ENCODE data around the gene RAB42. TPM values are rescaled to one million over a fixed set of nuclear protein-coding genes. Genes with fewer than 3 reads are reported as not detected.

RAB42 gene
- polyA plus RNA-seq, 3 donors, result 0.12 to 0.23 TPM; not detected in 1

GRCh38 chr1:28579401-28579800, 12.7 kb upstream of the RAB42 start:
- Histone ChIP-seq H3K9ac (ENCODE audit: insufficient read depth, low read length, poor library complexity, severe bottlenecking) (no peak overlapping the region), H3K27ac (ENCODE audit: low read depth in 1 of 2, low read length in 2 of 2) (no peak overlapping the region)
- no peaks in the 10 kb centered on the region for H3K9me3 Mint-ChIP-seq

More at GRCh38 chr1:28579401-28579800, 12.7 kb upstream of the RAB42 start:
- H3K36me3 ChIP-seq (replicated peaks in 1 of 2; ENCODE audit: control insufficient read depth in 1 of 2, insufficient read depth in 2 of 2, low read length in 2 of 2), result peaks cover 21 to 45% of the 10 kb centered on the region in 2 donors
- WGBS (ENCODE audit: insufficient coverage), result 88% methylated on average over 1 of the region's 1 CpG
- H3K4me1 ChIP-seq (ENCODE audit: control insufficient read depth in 1 of 2, insufficient read depth in 2 of 2, low read length in 2 of 2), result peaks cover 25 to 34% of the 10 kb centered on the region in 2 donors
- no peak overlapping the region for H3K27ac Mint-ChIP-seq
- H2AFZ ChIP-seq (ENCODE audit: insufficient read depth, low read depth, low read length, poor library complexity, severe bottlenecking), result no peak overlapping the region
- H4K20me1 ChIP-seq (ENCODE audit: insufficient read depth, low read length), result peaks cover 34% of the 10 kb centered on the region
- H3K4me3 Mint-ChIP-seq, result no peak overlapping the region
- no peak overlapping the region for H3K4me3 ChIP-seq (replicated peaks in 1 of 3; ENCODE audit: low read depth in 2 of 3, low read length in 3 of 3)
- H3K4me2 ChIP-seq (replicated peaks; ENCODE audit: extremely low read depth, low read length, poor library complexity, severe bottlenecking), result no peak overlapping the region
- peaks cover 0 to 3% (median 0%) of the 10 kb centered on the region in 3 donors for H3K27me3 Mint-ChIP-seq (ENCODE audit: low read depth in 3 of 3)
- no peak for TF ChIP-seq CTCF (IDR thresholded peaks at IDR 0.05)
- H3K4me1 Mint-ChIP-seq, result peaks cover 48% of the 10 kb centered on the region
- H3K9me3 ChIP-seq (replicated peaks in 1 of 2; ENCODE audit: control insufficient read depth in 1 of 2, insufficient read depth in 1 of 2, low read length in 2 of 2), result no peaks in the 10 kb centered on the region
- peaks cover 36 to 51% of the 10 kb centered on the region in 2 donors for H3K36me3 Mint-ChIP-seq
- H3K79me2 ChIP-seq (ENCODE audit: insufficient read depth, low read length), result peaks cover 27% of the 10 kb centered on the region
- no peaks in the 10 kb centered on the region for H3K27me3 ChIP-seq (ENCODE audit: control insufficient read depth in 2 of 2, insufficient read depth in 2 of 2, low read length in 2 of 2)
- intact Hi-C loops (cut with micrococcal nuclease), result no loop called here
- no peak for DNase-seq

All from CD14-positive monocyte (primary cell).